Anterior cingulate cortex (tissue), 58 donors: ENCODE measurements around the gene COA6.
A peak's percentile ranks its signal among the peaks of the same experiment; 100 is the strongest.

Experiments
- DNase-seq, 58 donors: peaks; one replicate each; lab custom pipeline; 2025; lab: John Stamatoyannopoulos, UW

The COA6 gene

DNA sequence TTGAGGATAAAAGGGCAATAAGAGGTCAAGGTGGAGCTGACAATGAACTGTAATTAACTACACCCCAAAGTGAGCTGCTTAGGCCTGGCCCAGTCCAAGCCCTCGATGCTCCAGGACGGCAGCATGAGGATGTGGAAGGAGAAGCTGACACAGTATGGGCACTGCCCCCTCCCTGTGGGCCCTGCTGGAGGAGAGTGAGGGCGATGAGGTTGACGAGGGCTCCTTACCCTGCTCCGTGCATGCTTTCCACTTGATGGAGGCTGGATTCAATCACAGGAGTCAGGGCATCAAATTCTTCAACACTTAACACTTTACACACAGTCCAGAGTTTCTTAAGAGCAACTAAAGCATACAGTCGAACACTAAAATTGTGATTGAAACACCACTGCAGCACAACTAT is 32.4 kb downstream of the COA6 start:
- DNase-seq, result no peak

DNA sequence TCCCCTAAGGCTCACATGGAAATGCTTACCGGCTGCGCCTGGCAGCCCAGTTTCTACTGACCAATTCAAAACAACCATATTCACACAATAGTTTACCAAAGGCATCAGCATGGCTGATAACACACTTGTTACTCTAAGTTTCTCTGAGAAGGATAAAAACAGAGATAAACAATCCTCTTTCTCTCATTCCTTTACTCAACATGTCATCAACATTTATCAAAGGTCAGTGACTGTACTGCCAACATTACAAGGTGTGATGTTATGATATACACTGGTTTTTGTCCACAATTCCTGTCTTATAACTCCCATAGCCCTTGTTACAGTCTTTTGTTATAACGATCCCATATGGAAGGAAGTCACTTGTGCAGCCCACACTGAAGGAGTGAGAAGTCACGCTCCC is 33.6 kb downstream of the COA6 start:
- no peak for DNase-seq

DNA sequence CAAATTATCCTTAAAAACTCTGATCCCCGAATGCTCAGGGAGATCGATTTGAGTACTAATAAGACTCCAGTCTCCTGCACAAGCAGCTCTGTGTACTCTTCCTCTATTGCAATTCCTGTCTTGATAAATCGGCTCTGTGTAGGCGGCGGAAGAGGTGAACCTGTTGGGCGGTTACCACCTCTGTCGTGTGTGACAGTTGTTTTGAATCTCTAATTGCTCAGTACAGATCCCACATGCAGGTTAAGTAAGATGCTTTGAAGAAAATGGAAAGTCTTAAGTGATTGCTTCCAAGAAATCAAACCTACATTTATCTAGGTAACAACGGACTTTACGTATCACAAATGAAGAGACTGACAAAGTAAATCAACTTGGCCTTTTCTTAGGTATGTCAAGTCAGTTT is 35.5 kb downstream of the COA6 start:
- peak in 1 of 58 donors; percentile 17 for DNase-seq

- peak in 2 of 58 donors; percentile 7 to 17 for DNase-seq
Measured at GRCh38 chr1:234409328-234409727, 36.1 kb downstream of the COA6 start.

DNA sequence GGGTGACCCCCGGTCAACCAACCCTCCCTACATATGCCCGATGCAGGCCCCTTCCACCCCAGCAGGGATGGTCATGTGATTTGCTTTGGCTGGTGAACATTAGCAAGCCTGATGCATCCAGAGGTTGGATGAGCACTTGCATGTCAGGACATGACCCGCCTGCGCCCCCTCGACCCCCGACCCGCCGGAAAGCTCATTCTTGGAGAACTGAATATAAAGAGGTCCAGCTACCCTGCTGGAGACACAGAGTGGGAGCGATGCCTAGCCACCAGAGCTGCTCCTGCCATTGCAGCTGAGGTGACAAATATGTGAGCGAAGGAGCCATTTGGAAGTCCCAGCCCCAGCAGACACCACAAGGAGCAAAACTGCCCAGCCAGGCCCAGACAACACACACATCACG is 39.6 kb downstream of the COA6 start:
- DNase-seq, result no peak

GRCh38 chr1:234413485-234413884 is 40.2 kb downstream of the COA6 start:
- DNase-seq, result no peak

DNA sequence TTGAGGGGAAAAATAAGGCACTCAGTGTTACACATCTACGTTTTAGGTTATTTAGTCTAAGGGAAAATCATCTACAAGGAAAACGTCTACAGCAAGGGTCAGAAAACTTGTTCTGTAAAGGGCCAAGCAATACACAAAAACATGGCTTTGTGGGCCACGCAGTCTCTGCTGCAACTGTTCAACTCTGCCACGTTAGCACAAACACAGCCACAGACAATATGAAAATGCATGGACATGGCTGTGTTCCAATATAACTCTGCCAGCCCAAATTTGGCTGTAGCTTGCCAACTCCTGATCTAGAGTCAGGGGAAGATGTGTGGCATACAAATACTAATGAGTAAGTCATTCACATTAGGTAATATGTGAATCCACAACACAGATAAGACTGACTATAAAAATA is 40.7 kb downstream of the COA6 start:
- no peak for DNase-seq

DNA sequence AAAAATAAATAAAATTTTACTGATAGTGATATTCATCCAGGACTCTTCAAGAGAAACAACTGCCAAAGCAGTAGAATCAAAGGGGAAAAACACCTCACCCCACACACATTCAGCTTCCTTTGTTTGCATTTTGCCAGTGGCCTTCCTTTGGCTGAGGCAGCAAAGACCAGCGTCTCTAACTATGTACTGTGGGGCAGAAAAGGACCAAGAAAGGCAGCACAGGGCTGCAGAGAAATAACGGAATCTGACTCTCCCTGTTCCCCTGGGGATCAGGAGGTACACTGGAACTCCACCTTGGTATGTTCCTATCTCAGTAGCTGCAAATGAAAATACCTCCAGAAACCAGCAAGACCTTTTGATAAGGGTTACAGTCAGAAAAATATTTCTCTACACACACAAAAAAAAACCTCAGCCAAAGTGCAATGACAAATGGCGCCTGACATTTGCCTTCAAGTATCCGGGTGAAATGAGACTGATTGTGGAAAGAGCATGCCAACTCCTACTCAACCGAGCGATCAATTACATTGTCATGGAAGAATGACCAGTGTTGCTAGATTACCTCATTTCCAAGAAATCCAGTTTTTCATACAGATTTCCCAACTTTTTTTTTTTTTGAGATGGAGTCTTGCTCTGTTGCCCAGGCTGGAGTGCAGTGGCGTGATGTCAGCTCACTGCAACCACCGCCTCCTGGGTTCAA is 54.8 kb downstream of the COA6 start:
- DNase-seq, result no peak

GRCh38 chr1:234429434-234429806 is 56.2 kb downstream of the COA6 start:
- no peak for DNase-seq

DNA sequence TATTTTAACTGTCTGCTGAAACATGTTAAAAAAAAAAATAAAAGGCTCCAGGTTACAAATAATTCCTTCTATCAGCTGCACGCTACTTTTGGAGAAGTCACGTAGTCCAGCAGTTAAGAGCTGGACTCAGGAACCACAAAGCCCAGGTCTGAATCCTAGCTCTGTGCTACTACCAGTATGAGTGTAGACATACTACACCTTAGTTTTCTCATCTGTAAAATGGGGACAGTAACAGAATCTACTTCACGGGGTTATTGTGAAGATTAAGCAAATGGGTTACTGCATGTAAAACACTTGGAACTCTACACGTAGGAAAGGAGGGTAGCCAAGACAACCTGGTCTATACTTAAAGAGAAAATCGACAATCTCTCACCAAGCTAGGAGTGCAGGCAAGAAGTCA is 57.4 kb downstream of the COA6 start:
- DNase-seq, result no peak

- DNase-seq, result no peak
Measured at GRCh38 chr1:234431255-234431654, 58.0 kb downstream of the COA6 start.

GRCh38 chr1:234433563-234434285 is 60.5 kb downstream of the COA6 start:
- no peak for DNase-seq
